ENCODE measurements around the gene AVEN. TPM values are rescaled to one million over a fixed set of nuclear protein-coding genes. Genes with fewer than 3 reads are reported as not detected.

The AVEN gene
- total RNA-seq, 4 donors from 2014 or later, result 5.9 to 14.8 (median 13.5) TPM

DNA sequence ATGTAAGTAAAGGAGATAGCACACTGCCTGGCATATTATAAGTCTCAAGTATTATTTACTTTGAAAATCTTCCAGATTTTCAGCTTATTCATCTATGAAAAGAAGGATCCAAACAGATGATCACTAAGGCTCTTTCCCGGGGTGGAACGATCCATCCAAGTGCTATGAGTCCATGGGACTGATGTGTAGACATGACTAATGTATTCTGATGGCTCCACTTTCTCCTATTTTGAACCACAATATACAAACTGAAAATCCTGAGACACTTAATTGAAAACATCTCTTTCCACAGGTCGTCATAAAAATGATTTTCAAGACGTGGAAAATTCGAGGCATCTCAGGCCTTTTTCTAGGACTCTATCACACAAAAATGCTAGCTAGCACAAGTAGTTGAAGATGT lies 104.1 kb downstream of the AVEN start:
- no peak for DNase-seq (ENCODE audit: low spot score in 2 of 2)
- WGBS, result 61% methylated on average over 5 of the region's 5 CpGs
- TF ChIP-seq EP300 (IDR thresholded peaks at IDR 0.05) (no peak), POLR2AphosphoS5 (IDR thresholded peaks at IDR 0.05) (no peak)
- TF ChIP-seq, protein P1, sequence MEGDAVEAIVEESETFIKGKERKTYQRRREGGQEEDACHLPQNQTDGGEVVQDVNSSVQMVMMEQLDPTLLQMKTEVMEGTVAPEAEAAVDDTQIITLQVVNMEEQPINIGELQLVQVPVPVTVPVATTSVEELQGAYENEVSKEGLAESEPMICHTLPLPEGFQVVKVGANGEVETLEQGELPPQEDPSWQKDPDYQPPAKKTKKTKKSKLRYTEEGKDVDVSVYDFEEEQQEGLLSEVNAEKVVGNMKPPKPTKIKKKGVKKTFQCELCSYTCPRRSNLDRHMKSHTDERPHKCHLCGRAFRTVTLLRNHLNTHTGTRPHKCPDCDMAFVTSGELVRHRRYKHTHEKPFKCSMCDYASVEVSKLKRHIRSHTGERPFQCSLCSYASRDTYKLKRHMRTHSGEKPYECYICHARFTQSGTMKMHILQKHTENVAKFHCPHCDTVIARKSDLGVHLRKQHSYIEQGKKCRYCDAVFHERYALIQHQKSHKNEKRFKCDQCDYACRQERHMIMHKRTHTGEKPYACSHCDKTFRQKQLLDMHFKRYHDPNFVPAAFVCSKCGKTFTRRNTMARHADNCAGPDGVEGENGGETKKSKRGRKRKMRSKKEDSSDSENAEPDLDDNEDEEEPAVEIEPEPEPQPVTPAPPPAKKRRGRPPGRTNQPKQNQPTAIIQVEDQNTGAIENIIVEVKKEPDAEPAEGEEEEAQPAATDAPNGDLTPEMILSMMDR (IDR thresholded peaks at IDR 0.05), result no peak
- Histone ChIP-seq H3K36me3 (no peaks in the 10 kb centered on the region), H3K9me3 (no peaks in the 10 kb centered on the region), H3K4me1 (no peaks in the 10 kb centered on the region), H3K27ac (no peak overlapping the region), H3K27me3 (no peaks in the 10 kb centered on the region), H3K4me3 (no peak overlapping the region)

DNA sequence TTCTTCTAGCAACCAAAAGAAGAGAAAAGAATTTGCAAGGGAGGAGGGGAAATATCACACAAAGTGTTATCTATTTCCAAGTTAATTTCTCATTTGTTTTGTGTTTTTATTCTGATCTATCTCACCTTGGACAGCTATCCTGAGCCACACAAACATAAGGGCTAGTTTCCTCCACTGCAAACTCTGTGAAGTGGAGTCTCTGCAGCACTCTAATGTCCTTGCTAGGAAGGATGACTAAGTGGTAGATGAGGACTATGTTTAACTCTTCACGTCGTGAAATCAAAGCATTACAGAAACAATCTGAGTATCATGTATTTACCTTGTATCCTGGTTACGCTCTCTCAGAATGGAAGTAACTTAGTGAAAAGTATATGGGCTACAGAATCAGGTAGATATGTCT lies 104.6 kb downstream of the AVEN start:
- no peaks in the 10 kb centered on the region for H3K4me1 ChIP-seq
- no peak overlapping the region for H3K4me3 ChIP-seq
- TF ChIP-seq, protein P1 (IDR thresholded peaks at IDR 0.05), result no peak
- TF ChIP-seq POLR2AphosphoS5 (IDR thresholded peaks at IDR 0.05), result no peak
- TF ChIP-seq EP300 (IDR thresholded peaks at IDR 0.05), result no peak
- no peak for TF ChIP-seq POLR2A (IDR thresholded peaks at IDR 0.05)
- H3K27ac ChIP-seq, result no peak overlapping the region
- H3K9me3 ChIP-seq, result no peaks in the 10 kb centered on the region
- WGBS, result 83% methylated on average over 3 of the region's 3 CpGs
- DNase-seq (ENCODE audit: low spot score in 2 of 2), result no peak
- no peaks in the 10 kb centered on the region for H3K36me3 ChIP-seq
- H3K27me3 ChIP-seq, result no peaks in the 10 kb centered on the region

DNA sequence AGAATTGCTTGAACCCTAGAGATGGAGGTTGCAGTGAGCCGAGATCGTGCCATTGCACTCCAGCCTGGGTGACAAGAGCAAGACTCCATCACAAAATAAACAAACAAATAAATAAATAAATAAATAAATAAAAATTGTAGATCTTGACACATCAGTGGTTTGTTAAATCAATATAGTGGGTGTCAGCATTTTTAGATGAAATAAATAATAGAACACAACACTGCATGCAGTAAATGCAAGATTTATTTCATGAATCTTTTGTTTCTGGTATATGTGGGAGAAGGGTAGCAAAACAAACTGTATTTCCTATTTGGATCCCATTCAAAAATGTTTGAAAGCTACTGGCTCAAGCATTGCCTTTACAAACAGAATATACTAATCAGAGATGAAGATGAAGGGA lies 106.3 kb downstream of the AVEN start:
- WGBS, result 95% methylated on average over 2 of the region's 2 CpGs
- no peaks in the 10 kb centered on the region for H3K9me3 ChIP-seq
- TF ChIP-seq EP300 (IDR thresholded peaks at IDR 0.05) (no peak), POLR2AphosphoS5 (IDR thresholded peaks at IDR 0.05) (no peak), POLR2A (IDR thresholded peaks at IDR 0.05) (no peak)
- TF ChIP-seq, protein P1 (IDR thresholded peaks at IDR 0.05), result no peak
- DNase-seq (ENCODE audit: low spot score in 2 of 2), result no peak
- H3K4me3 ChIP-seq, result no peak overlapping the region
- H3K4me1 ChIP-seq, result no peaks in the 10 kb centered on the region
- no peaks in the 10 kb centered on the region for H3K27me3 ChIP-seq
- H3K36me3 ChIP-seq, result no peaks in the 10 kb centered on the region
- H3K27ac ChIP-seq, result no peak overlapping the region

DNA sequence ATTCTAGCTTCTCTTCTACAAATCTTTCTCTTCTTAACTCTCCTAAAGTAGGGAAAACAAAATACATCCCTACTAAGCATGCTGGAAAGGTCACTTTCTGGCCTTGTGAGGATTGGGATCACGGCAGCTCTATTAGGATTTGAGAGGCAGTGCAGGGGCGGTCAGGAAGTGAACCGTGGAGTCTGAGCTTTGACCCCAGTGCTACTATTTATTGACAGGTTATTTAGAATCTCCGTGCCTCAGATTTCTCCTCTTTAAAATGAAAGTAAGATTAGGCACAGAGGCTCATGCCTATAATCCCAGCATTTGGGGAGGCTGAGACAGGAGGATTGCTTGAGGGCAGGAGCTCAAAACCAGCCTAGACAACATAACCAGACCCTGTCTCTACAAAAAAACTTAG lies 112.7 kb downstream of the AVEN start:
- 90% methylated on average over 4 of the region's 4 CpGs for WGBS

DNA sequence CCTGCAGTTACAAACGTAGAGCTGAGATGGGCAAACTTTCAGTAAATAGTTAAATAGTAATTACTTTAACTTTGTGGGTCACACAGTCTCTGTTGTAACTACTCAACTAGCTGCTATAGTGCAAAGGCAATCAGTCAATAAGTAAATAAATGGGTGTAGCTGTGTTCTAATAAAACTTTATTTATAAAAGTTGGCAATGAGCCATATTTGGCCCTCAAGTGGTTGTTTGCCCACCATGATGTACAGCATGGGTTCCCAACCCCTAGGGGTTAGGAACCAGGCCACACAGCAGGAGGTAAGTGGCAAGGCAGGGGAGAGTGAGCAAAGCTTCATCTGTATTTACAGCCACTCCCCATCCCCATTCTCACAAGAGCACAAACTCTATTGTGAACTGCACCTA lies 115.6 kb downstream of the AVEN start:
- 90% methylated on average over 1 of the region's 1 CpG for WGBS
- H3K4me3 ChIP-seq, result no peak overlapping the region
- H3K36me3 ChIP-seq, result no peaks in the 10 kb centered on the region
- TF ChIP-seq POLR2A (IDR thresholded peaks at IDR 0.05) (no peak), EP300 (IDR thresholded peaks at IDR 0.05) (no peak), POLR2AphosphoS5 (IDR thresholded peaks at IDR 0.05) (no peak)
- TF ChIP-seq, protein P1 (IDR thresholded peaks at IDR 0.05), result no peak
- no peak for DNase-seq (ENCODE audit: low spot score in 2 of 2)
- no peaks in the 10 kb centered on the region for H3K4me1 ChIP-seq
- H3K27me3 ChIP-seq, result no peaks in the 10 kb centered on the region
- H3K9me3 ChIP-seq, result no peaks in the 10 kb centered on the region
- no peak overlapping the region for H3K27ac ChIP-seq

More for the DNA sequence above, 112.7 kb downstream of the AVEN start:
- Histone ChIP-seq H3K4me3 (no peak overlapping the region), H3K27me3 (no peaks in the 10 kb centered on the region), H3K9me3 (no peaks in the 10 kb centered on the region), H3K36me3 (no peaks in the 10 kb centered on the region), H3K4me1 (no peaks in the 10 kb centered on the region), H3K27ac (no peak overlapping the region)
- TF ChIP-seq POLR2AphosphoS5 (IDR thresholded peaks at IDR 0.05), result no peak
- TF ChIP-seq, protein P1 (IDR thresholded peaks at IDR 0.05), result no peak
- no peak for TF ChIP-seq POLR2A (IDR thresholded peaks at IDR 0.05)
- no peak for TF ChIP-seq EP300 (IDR thresholded peaks at IDR 0.05)
- DNase-seq (ENCODE audit: low spot score in 2 of 2), result no peak
